Measurements from ENCODE around the gene KRT6A.

- no peak for TF ChIP-seq CTCF (IDR thresholded peaks at IDR 0.05)
- TF ChIP-seq POLR2A (IDR thresholded peaks at IDR 0.05): no peak
Measured at GRCh38 chr12:52487211-52487610, 5.8 kb downstream of the KRT6A start.

Data from Peyer's patch (tissue), 4 donors.